ENCODE data around the gene TCEA2.
A peak's percentile ranks its signal among the peaks of the same experiment; 100 is the strongest.

TCEA2 gene

DNA sequence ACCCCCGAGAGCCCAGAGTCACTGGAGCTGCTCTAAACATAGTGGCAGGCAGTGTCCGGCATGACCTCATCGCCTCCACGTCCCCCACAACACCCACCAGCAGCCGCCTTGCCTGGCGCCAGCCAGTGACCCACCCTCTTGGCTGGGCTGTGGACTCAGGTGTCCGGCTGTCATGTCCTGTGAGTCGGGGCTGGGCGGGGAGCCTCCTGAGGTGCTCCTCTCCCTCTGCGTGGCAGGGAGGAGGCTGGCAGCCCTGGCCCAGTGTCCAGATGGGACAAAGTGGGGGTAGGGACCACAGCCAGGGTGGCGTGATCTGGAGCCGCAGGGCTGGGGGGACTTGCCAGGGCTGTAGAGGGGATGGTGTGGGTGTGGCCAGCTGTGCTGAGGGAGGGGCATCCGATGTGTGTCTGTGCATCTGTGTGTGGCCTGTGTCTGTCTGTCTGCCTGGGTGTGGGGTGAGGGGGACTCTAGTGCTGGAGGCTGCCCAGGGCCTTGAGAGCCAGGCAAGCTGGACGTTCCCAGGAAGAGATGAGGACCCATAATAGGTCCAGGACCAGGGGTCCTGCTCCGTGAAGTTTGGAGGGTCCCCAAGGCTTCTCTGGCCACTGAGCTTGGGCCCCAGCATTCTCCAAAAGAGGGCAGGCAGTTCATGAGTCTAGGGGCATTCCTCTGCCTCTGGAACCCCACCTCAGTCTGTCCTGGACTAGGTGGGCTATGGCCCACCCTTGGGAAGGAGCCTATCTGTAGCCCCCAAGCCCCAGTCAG is 11.3 kb upstream of the TCEA2 start:
- ATAC-seq: no peak
- no peak overlapping the region for H3K27ac Mint-ChIP-seq
- peaks cover 22% of the 10 kb centered on the region for H3K4me1 Mint-ChIP-seq
- H3K36me3 Mint-ChIP-seq: no peaks in the 10 kb centered on the region
- no peaks in the 10 kb centered on the region for H3K9me3 Mint-ChIP-seq
- peaks cover 79% of the 10 kb centered on the region for H3K27me3 Mint-ChIP-seq
- H3K4me3 Mint-ChIP-seq: no peak overlapping the region

DNA sequence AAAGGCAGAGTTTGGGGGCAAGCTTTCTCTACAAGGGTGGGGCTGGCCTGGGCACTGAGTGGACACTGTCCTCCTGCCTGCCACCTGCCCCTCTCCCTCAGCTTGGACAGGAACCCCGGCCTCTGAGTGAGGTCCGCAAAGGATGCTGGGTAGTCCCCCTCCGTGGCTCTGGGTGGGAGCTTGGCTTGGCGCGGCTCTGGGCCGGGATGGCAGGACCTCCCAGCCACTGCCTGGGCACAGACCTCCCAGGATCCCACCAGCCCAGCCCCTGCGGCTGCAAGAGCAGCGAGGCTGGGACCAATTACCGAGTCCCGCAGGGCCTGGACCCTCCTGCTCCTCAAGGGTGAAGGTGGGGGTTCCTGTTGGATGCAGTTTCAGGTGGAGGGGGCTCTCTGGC is 10.7 kb upstream of the TCEA2 start:
- no peak overlapping the region for H3K27ac Mint-ChIP-seq
- no peak for ATAC-seq
- H3K4me1 Mint-ChIP-seq: peaks cover 26% of the 10 kb centered on the region
- no peaks in the 10 kb centered on the region for H3K9me3 Mint-ChIP-seq
- H3K36me3 Mint-ChIP-seq: no peaks in the 10 kb centered on the region
- H3K27me3 Mint-ChIP-seq: peaks cover 73% of the 10 kb centered on the region
- no peak overlapping the region for H3K4me3 Mint-ChIP-seq

DNA sequence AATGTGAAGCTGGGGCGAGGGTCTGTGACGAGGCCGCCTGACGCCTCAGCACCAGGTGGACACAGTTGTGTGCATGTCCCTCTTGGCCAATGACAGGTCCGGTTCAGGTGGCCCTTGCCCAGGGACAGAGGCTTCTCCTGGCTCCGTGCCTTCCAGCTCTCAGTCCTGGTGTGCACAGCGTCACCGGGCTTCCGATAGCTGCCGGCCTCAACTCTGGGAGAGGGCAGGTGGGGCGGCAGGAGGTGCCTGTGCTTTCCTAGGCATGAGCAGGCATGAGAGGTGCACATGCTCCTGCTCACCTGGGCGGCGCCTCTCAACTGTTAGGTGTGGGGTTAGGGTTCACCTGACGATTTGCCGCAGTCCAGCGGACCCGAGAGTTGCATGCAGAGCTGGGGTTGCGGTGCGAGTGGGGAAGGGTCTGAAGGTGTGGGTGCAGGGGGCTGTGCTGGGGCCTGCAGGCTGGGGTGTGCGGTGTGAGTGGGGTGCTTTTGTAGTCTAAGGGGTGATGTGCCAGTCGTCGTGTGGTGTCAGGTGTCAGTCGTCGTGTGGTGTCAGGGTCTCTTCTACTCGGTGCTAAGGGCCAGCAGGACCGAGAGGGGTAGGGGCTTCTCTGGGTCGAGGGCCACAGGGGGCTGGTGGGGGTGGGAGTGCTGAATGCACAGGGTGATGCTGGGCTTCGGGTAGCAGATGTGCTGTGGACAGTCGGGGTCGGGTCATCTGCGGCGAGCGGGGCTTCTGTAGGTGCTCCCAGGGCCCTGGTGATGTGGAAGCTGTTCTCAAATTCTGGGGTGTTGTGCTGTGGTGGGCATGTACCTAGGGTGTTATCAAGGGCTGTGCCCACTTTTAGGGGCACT is 9.8 kb upstream of the TCEA2 start:
- Mint-ChIP-seq H3K9me3 (no peaks in the 10 kb centered on the region), H3K4me3 (no peak overlapping the region), H3K27ac (no peak overlapping the region), H3K4me1 (peaks cover 35% of the 10 kb centered on the region), H3K27me3 (peaks cover 65% of the 10 kb centered on the region), H3K36me3 (no peaks in the 10 kb centered on the region)
- no peak for ATAC-seq

DNA sequence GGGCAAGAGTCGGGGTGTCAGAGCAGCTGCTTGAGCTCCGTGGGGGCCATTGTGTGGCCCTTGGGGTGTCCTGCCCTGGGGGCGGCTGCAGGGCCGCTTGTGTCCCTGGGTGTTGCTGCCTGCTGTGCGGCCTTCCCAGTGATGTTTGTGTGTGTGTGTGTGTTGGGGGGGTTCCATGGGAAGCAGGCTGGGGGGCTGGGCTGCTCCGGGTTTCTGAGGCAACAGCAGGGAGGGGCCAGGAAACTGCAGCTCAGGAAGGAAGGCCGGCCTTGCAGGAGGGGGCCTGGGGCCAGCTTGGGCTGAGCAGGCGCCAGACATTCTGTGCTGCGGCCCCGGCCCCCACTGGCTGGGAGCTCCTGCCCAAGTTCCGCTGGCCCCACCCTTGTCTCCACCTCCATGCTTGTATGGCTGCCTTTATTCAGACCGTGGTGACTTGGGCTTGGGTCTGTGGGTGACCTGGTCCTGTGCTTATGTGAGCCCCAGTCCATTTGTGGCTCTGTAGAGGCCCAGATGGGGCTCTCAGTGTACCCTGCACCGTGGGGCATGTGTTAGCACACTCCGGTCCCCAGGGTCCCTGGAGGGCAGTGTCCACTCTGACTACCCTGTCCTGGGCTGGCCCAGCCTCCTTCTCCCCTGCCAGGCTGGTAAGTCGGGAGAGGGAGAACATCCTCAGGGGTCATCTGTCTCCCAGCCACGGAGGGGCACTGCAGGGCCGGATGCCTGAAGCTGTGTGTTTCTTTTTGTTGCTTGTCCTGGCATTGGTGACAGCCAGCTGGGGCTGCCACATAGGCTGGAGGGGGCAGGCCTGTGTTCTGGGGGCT is 8.9 kb upstream of the TCEA2 start:
- Mint-ChIP-seq H3K27ac (no peak overlapping the region), H3K27me3 (peaks cover 65% of the 10 kb centered on the region), H3K9me3 (no peaks in the 10 kb centered on the region), H3K4me3 (no peak overlapping the region), H3K36me3 (no peaks in the 10 kb centered on the region), H3K4me1 (peaks cover 40% of the 10 kb centered on the region)
- no peak for ATAC-seq

DNA sequence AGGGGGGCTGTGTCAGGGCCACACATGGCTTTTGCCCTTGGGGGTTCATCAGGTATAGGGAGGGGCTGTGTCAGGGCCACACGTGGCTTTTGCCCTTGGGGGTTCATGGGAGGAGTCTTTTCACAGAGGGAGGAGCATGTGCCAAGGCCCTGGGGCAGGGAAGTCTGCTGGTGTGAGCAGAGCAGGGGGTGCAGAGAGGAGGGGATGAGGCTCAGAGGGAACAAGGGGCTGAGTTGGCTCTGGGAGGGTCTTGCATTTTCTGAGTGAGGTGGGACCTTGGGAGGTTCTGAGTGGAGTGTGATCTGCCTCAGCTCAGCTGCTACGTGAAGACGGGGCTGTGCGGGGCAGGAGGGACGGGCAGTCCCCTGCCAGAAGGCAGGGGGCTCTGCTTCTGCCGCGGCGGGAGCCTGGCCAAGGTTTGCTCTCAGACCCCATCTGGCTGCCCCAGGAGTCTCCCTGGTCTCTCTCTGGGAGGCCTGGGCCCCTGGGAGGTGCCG is 7.6 kb upstream of the TCEA2 start:
- H3K4me3 Mint-ChIP-seq: no peak overlapping the region
- ATAC-seq: no peak
- no peaks in the 10 kb centered on the region for H3K9me3 Mint-ChIP-seq
- H3K27ac Mint-ChIP-seq: no peak overlapping the region
- H3K4me1 Mint-ChIP-seq: peaks cover 35% of the 10 kb centered on the region
- peaks cover 57% of the 10 kb centered on the region for H3K27me3 Mint-ChIP-seq
- H3K36me3 Mint-ChIP-seq: no peaks in the 10 kb centered on the region

DNA sequence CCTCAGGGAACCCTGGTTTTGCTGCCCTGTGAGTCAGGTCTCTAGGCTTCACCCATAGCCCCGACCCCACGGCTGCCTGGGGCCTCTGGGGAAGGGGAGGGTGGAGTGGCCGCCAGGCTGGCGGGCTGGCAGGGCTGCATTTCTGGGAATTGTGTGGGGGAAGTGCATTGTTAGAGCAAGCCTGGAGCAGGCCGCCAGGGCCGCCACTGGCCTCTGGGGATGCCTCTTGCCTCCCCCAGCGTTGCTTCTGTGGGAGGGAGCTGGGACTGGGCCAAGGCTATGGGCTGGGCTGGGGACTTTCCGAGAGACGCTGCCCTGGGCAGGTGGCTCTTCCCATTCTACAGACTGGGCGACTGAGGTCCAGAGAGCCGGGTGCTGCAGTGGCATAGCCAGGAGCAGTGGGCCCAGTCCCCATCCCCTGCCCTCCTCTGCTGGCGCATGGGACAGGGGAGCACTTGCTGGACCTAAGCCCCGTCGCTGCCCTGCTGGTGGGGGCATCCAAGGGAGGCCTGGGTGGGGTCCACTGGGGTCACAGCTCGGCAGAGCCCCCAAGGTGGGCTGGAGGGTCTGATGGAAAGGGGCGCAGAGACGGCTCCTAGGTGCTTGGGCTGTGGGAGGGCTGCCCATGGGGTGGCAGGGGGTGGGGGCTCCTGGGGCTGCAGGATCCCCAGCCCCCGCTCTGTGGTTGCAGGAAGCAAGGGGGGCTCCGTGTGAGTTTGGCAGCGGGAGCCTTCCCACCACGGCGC is 6.9 kb upstream of the TCEA2 start:
- Mint-ChIP-seq H3K9me3 (no peaks in the 10 kb centered on the region), H3K27ac (no peak overlapping the region), H3K4me3 (no peak overlapping the region), H3K4me1 (peaks cover 35% of the 10 kb centered on the region), H3K27me3 (peaks cover 51% of the 10 kb centered on the region), H3K36me3 (no peaks in the 10 kb centered on the region)
- ATAC-seq: no peak

DNA sequence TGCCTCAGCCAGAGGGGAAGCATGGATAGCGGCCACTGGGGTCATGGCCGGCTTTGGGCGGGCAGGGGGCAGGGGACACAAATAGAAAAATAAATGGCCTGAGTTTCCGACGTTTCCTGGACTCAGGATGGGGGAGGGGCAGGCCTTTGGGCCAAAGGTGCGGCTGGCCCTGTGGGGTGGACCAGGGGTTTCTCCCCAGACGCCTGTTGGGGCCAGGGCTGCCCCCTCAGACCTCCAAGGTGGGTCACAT is 6.4 kb upstream of the TCEA2 start:
- Mint-ChIP-seq H3K4me3 (no peak overlapping the region), H3K27me3 (peaks cover 46% of the 10 kb centered on the region), H3K9me3 (no peaks in the 10 kb centered on the region), H3K27ac (no peak overlapping the region), H3K36me3 (no peaks in the 10 kb centered on the region), H3K4me1 (peaks cover 35% of the 10 kb centered on the region)
- ATAC-seq: no peak

DNA sequence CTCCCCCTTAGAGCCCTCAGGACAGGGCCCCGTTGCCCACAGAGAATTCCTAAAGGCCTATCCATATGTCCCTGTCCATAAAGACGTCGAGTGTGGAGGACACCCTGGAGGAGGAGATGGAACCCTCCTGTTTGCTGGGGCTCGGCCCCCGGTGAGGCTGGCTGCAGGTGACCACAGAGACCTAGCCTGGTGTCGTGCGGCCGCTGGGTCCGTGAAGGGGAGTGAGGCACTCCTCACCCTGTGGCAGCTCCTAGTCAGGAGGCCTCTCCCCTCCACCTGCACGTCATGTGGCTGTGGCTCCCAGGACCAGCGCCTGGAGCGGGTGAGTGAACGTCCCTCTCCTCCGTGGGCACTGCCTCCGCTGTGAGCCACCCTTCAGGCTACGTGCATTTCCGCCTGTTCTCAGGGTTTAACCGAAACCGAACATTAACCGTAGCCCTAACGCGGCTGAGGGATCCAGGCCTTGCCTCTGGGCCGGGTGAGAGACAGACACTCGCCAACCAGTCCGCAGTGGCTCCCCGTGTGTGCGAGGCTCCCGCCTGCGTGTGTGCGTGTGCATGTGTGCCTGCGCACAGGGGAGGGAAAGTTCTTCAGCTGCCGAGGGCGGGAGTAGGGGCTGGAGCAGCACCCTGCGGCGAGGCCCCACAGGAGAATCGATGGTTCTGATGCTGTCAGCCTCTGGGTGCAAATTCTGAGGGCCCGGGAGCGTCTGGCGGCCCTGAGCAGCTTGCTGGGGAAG is 5.9 kb upstream of the TCEA2 start:
- Mint-ChIP-seq H3K27ac (peak overlapping the region; percentile 27), H3K9me3 (no peaks in the 10 kb centered on the region), H3K4me3 (peak overlapping the region; percentile 50), H3K4me1 (peaks cover 35% of the 10 kb centered on the region), H3K36me3 (no peaks in the 10 kb centered on the region), H3K27me3 (peaks cover 41% of the 10 kb centered on the region)
- ATAC-seq: no peak

DNA sequence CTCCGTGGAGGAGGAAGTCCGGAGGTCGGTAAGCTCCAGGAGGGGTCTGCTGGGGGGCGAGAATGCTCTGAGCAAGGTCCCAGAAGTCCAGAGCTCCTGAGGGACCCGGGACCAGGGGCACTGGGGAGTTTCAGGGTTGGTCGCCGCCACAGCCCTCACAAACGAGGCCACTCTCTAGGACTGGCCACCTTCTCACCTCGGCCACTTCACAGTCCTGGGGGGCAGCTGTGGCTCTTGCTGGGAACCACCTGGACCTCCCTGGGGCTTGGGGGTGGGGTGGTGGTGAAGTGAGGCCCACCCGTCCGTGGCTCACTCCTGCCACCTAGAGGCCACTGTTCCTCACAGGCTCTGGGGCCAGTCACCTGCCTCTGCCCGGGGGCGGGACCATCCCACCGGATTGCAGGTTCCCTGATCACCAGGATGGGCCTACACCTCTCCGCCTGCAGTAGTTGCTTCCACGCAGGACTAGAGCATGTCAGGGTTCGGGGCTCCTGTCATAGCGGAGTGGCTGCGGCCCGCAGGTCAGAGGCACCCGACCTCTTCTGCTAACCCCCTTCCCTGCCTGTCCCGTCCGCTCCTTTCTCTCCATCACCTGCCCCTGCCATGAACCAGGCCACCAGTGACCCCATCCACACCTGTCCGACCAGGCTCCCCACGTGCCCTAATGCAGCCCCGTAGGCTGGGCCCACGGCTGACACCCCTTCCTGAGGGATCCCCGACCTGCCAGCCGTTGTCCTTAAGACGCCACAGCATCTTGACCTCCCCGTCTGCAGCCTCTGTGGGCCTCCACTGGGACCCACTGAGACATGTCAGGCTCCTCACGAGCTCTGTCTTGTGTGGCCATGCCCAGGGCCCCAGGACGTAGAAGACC is 5.1 kb upstream of the TCEA2 start:
- Mint-ChIP-seq H3K36me3 (no peaks in the 10 kb centered on the region), H3K9me3 (no peaks in the 10 kb centered on the region), H3K4me1 (peaks cover 35% of the 10 kb centered on the region), H3K27me3 (peaks cover 35% of the 10 kb centered on the region), H3K27ac (peak overlapping the region; percentile 27), H3K4me3 (peak overlapping the region; percentile 50)
- peak; percentile 75 for ATAC-seq

DNA sequence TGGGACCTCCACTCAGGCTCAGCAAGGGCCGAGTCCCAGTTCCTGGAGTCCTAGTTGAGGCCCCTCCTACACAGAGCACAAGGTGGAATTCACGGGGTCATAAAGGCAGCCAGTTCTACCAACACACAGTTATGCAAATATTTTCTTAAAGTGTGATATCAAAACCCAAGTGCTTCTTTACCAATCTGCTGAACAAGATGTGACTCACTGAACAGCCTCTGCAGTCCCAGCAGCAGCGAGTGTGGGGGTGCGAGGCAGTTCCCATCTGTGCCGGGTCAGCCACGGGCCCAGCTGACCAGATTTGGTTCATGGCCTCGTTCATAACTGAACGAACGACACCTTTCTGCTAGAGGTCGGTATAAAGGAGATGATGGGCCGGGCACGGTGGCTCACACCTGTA is 4.5 kb upstream of the TCEA2 start:
- peaks cover 28% of the 10 kb centered on the region for H3K27me3 Mint-ChIP-seq
- H3K36me3 Mint-ChIP-seq: no peaks in the 10 kb centered on the region
- H3K4me1 Mint-ChIP-seq: peaks cover 30% of the 10 kb centered on the region
- peak overlapping the region; percentile 27 for H3K27ac Mint-ChIP-seq
- ATAC-seq: no peak
- no peaks in the 10 kb centered on the region for H3K9me3 Mint-ChIP-seq
- no peak overlapping the region for H3K4me3 Mint-ChIP-seq

DNA sequence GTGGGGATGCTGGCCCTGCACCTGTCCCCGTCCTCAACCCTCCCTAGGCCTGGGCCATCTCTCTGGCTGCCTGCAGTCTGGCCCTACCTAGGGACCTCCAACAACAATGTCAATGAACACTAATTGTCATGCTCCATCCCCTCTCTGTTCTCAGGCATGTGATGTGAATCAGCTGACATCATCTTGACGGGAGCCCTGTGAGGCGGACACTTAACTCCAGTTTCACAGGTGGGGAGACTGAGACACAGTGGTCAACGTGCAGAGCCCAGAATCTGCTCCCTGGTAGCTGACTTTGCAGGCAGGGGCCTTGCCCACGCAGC is 762 bp upstream of the TCEA2 start:
- Mint-ChIP-seq H3K27me3 (no peaks in the 10 kb centered on the region), H3K27ac (peak overlapping the region; percentile 86), H3K4me3 (peak overlapping the region; percentile 93), H3K36me3 (no peaks in the 10 kb centered on the region), H3K4me1 (peaks cover 53% of the 10 kb centered on the region), H3K9me3 (no peaks in the 10 kb centered on the region)
- no peak for ATAC-seq

DNA sequence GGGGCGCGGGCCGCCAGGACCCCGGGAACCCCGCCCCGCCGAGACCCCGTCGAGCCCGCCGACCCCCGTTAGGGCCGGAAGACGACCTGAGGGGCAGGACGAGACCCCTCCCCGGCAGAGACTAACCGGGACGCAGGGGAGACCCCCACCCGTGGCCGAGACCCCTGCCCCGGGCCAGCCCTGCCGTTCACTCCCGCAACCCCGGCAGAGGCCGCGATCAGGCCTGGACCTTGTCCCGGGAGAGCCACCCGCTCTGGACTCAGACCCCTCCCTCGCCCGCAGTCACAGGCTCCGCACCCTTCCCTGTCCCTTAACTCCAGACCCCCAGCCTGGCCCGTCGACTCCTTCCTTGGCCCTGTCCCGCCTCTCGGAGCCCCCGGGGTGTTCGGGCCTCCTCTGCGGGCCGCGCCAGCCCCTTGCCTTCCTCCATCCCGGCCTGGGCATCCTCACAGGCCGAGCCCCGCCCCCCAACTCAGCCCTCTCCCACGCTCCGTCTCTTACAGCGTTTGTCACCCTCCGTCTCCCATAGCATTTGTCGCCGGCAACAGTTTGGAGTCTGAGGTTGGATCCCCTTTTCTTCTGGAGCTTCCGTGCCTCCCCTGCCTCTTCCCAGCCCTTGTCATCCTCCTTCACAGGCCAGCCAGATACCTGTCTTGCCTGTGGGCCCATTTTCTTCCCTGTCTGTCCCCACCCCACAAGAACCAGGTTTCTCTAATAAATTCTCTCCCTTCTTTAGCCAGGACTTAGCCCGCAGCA is 569 bp downstream of the TCEA2 start:
- H3K9me3 Mint-ChIP-seq: no peaks in the 10 kb centered on the region
- no peaks in the 10 kb centered on the region for H3K36me3 Mint-ChIP-seq
- H3K4me3 Mint-ChIP-seq: peak overlapping the region; percentile 93
- H3K27me3 Mint-ChIP-seq: no peaks in the 10 kb centered on the region
- peaks cover 50% of the 10 kb centered on the region for H3K4me1 Mint-ChIP-seq
- H3K27ac Mint-ChIP-seq: peak overlapping the region; percentile 86
- ATAC-seq: peak; percentile 1

DNA sequence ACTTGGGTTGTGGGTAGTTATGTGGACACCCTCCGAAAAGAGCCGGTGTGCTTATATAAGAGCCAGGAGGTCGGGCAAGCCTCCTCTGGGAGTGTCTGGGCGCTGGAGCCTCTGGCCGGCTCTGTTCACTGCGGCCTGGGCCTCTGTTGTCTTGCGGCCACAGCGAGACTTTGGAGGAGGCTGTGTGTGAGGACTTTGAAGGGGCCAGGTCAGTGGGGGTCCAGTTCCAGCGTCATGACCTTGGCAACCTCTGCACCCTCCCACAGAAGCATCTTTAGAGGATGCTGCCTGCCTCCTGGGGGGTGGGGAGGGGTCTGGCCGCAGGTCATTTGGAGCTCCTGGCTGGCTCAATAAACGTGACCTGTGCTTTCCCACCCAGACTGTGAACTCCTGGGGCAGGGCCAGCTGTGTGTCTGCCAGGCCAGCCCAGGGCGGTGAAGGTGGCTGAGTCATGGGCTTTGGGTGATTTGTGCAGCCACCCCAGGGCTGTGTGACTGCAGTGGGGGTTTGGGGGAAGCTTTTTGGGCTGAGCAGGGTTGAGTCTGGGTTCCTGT is 1.2 kb downstream of the TCEA2 start:
- Mint-ChIP-seq H3K27ac (peak overlapping the region; percentile 86), H3K36me3 (no peaks in the 10 kb centered on the region), H3K4me3 (peak overlapping the region; percentile 93), H3K27me3 (no peaks in the 10 kb centered on the region), H3K9me3 (no peaks in the 10 kb centered on the region), H3K4me1 (peaks cover 49% of the 10 kb centered on the region)
- ATAC-seq: no peak

Data from stimulated activated memory B cell treated with anti-CD40 and anti-IgM and Interleukin-4, amounts not matched to agents 10 μg/mL and 1 μg/mL and 100 μg/mL, for 72 hours (primary cell).